HepG2 (cell line): ENCODE measurements around the gene TTYH2. TPM values are rescaled to one million over a fixed set of nuclear protein-coding genes. Genes with fewer than 3 reads are reported as not detected.
"Not testable (repeated sequence)": the region's sequence is repeated elsewhere in the genome, so short reads cannot be mapped to it uniquely, and the experiment has no call there.

Experiments used
- ATAC-seq: fragments of 200-7000 bp; cut with Tn5 transposase; 3 replicates; pipeline ENCODE4 v1.9.1; 2020; ENCODE audit warnings: mild to moderate bottlenecking, moderate library complexity
- BruUV-seq: library from RNA; stranded (reverse); fragments of 400-500 nt; replicated peaks from 2 replicates; lab custom pipeline; 2021; lab: Mats Ljungman, UMichigan
- CTCF ChIA-PET: fragments of 300-600 bp; formaldehyde crosslinking; extraction: SDS; loops from one replicate; lab custom pipeline; 2021; ENCODE audit warnings: low total read pairs, inconsistent platforms, low intra/inter-chr PET ratio; lab: Yijun Ruan, JAX
- POLR2A ChIA-PET: fragments of 350-600 bp; sonication (Branson Sonifier 250); formaldehyde crosslinking; loops from one replicate; lab custom pipeline; 2020; ENCODE audit warnings: antibody characterized with exemption, inconsistent platforms; lab: Yijun Ruan, JAX
- DNase-seq: peaks from one replicate; pipeline ENCODE4 v3.0.0-alpha.2; 2015; ENCODE audit warnings: low spot score
- FAIRE-seq: peaks from 3 replicates; lab custom pipeline; 2011; peaks lifted over from hg19 to GRCh38; lab: Jason Lieb, UNC
- H2AFZ ChIP-seq: one replicate; pipeline ENCODE4 v1.6.1; 2011; ENCODE audit warnings: low read length, inconsistent platforms
- H3K27ac ChIP-seq: fragments of 300-600 bp; 3 replicates; pipeline ENCODE4 v1.8.0; 2011; ENCODE audit warnings: mixed run types, mild to moderate bottlenecking, mixed read lengths, low read length, inconsistent platforms; ENCODE audit not compliant: insufficient read depth; ENCODE audit errors: extremely low read length
- H3K27me3 ChIP-seq, 2 experiments: fragments of 200-600 bp in 1 of 2; 2 replicates in 1 of 2; 3 replicates in 1 of 2; pipeline versions ENCODE4 v1.6.0 to v1.8.0; 2011; ENCODE audit warnings: low read length in 2 of 2, mild to moderate bottlenecking in 2 of 2, moderate library complexity in 2 of 2, inconsistent platforms in 1 of 2; ENCODE audit not compliant: insufficient read depth in 2 of 2, control insufficient read depth in 1 of 2
- H3K36me3 ChIP-seq, 2 experiments: fragments of 200-600 bp in 1 of 2; replicated peaks in 1 of 2; 2 replicates in 1 of 2; 3 replicates in 1 of 2; pipeline versions ENCODE4 v1.5.1 to v1.8.0; 2011; ENCODE audit warnings: low read length in 2 of 2, inconsistent platforms in 1 of 2; ENCODE audit not compliant: insufficient read depth in 2 of 2, control insufficient read depth in 1 of 2
- H3K4me1 ChIP-seq: 2 replicates; pipeline ENCODE4 v1.5.1; 2012; ENCODE audit warnings: low read length, inconsistent platforms; ENCODE audit not compliant: insufficient read depth
- H3K4me2 ChIP-seq: 2 replicates; pipeline ENCODE4 v1.6.0; 2011; ENCODE audit warnings: low read depth, low read length, inconsistent platforms
- H3K4me3 ChIP-seq, 3 experiments: fragments of 200-600 bp in 1 of 3; sonication (generic), shearing (Covaris generic) in 1 of 3; replicated peaks in 1 of 3; 2 replicates each; pipeline ENCODE4 v1.5.1; 2011 to 2016; ENCODE audit warnings: low read length in 3 of 3, inconsistent platforms in 2 of 3, low read depth in 2 of 3, mild to moderate bottlenecking in 2 of 3, control low read depth in 1 of 3, mixed read lengths in 1 of 3; ENCODE audit not compliant: insufficient read depth in 1 of 3
- H3K79me2 ChIP-seq: one replicate; pipeline ENCODE4 v1.6.1; 2011; ENCODE audit warnings: low read length, inconsistent platforms; ENCODE audit not compliant: insufficient read depth
- H3K9ac ChIP-seq: 2 replicates; pipeline ENCODE4 v1.6.0; 2011; ENCODE audit warnings: mild to moderate bottlenecking, low read depth, low read length, inconsistent platforms; ENCODE audit not compliant: insufficient read depth
- H3K9me3 ChIP-seq: 2 replicates; pipeline ENCODE4 v1.5.1; 2012; ENCODE audit warnings: mild to moderate bottlenecking, low read length
- H4K20me1 ChIP-seq: 2 replicates; pipeline ENCODE4 v1.6.0; 2011; ENCODE audit warnings: inconsistent platforms, mild to moderate bottlenecking, low read length, moderate library complexity; ENCODE audit not compliant: insufficient read depth
- EZH2 ChIP-seq: conservative IDR thresholded peaks from 2 replicates; pipeline ENCODE4 v1.6.1; 2012; ENCODE audit warnings: mild to moderate bottlenecking, low read depth, low read length, moderate library complexity
- HNRNPL ChIP-seq: fragments of 200-400 bp; formaldehyde crosslinking; IDR thresholded peaks from 2 replicates; pipeline ENCODE4 v1.6.1; 2017; ENCODE audit warnings: mild to moderate bottlenecking, low read depth, low read length
- ZFX ChIP-seq: sonication (generic); formaldehyde crosslinking; IDR thresholded peaks from 2 replicates; pipeline ENCODE4 v1.4.0; 2020; ENCODE audit warnings: mild to moderate bottlenecking, low read depth, missing genetic modification reagents, moderate library complexity
- ZNF530 ChIP-seq: sonication (generic); formaldehyde crosslinking; IDR thresholded peaks from 2 replicates; pipeline ENCODE4 v1.5.0; 2020; ENCODE audit warnings: low read depth, mild to moderate bottlenecking, missing genetic modification reagents
- ZNF800 ChIP-seq: sonication (generic); formaldehyde crosslinking; IDR thresholded peaks from 2 replicates; pipeline ENCODE4 v1.4.0; 2020; ENCODE audit warnings: missing genetic modification reagents
- ZNF83 ChIP-seq: sonication (generic); formaldehyde crosslinking; IDR thresholded peaks from 2 replicates; pipeline ENCODE4 v1.4.0; 2020; ENCODE audit warnings: missing genetic modification reagents, mild to moderate bottlenecking, borderline replicate concordance
- WGBS: methylation state at CpG from one replicate; pipeline ENCODE4 v1.1.6; 2017; ENCODE audit warnings: low lambda C conversion rate; 5-methylcytosine and 5-hydroxymethylcytosine counted together
- in situ Hi-C: cut with HindIII; loops from 2 replicates; pipeline ENCODE4 v1.10.0; 2017; ENCODE audit warnings: low pct_unique_long_range_greater_than_20kb; ENCODE audit not compliant: extremely low pct_ligation_motif_present
- intact Hi-C: fragments of 100-400 bp; cut with micrococcal nuclease; formaldehyde crosslinking; loops from one replicate; pipeline ENCODE4 v1.10.0; 2022; ENCODE audit not compliant: unreplicated experiment
- polyA plus RNA-seq, 8 experiments: library from polyadenylated mRNA; depleted of rRNA in 3 of 8; stranded (reverse) in 7 of 8; unstranded in 1 of 8; fragments of >200 nt; fragmentation: Illumina TruSeq in 4 of 8; extraction: Trizol in 4 of 8; gene quantifications; 2 replicates each; pipeline versions ENCODE4 v1.2.1 to v1.2.3, GENCODE V29; 2011 to 2016; ENCODE audit warnings: low read depth in 4 of 8, missing spikeins in 1 of 8, mixed read lengths in 1 of 8; ENCODE audit not compliant: insufficient read depth in 1 of 8
- total RNA-seq, 5 experiments: library from RNA; depleted of rRNA; stranded (reverse); fragments of >200 nt; fragmentation: Illumina TruSeq; extraction: Trizol; gene quantifications; 2 replicates each; pipeline ENCODE4 v1.2.3, GENCODE V29; 2016; ENCODE audit warnings: low read depth in 1 of 5

TTYH2 gene
- total and polyA plus RNA-seq, 2 of the 13 experiments (the other 11 are each of a cell fraction or from before 2014, with no cell fraction given), result 0.77 to 0.96 TPM

- TF ChIP-seq ZNF83 (CRISPR knock-in tag) (no peak), ZFX (CRISPR knock-in tag) (no peak), HNRNPL (no peak), ZNF530 (CRISPR knock-in tag) (no peak), EZH2 (no peak), ZNF800 (CRISPR knock-in tag) (no peak)
These were observed 68.4 kb downstream of the TTYH2 start (continued) for GRCh38 chr17:74281799-74282198.

- ATAC-seq, H3K79me2 ChIP-seq, H3K9me3 ChIP-seq, H3K9ac ChIP-seq, H2AFZ ChIP-seq, DNase-seq, H3K4me1 ChIP-seq, H3K4me3 ChIP-seq, H3K36me3 ChIP-seq, in situ Hi-C loops, CTCF ChIA-PET, intact Hi-C loops, H4K20me1 ChIP-seq, H3K4me2 ChIP-seq, H3K27me3 ChIP-seq, POLR2A ChIA-PET, H3K27ac ChIP-seq, BruUV-seq, FAIRE-seq: not testable (repeated sequence)
- WGBS, result 22% methylated on average over 4 of the region's 4 CpGs
These were observed 68.9 kb downstream of the TTYH2 start for GRCh38 chr17:74282274-74282586.
